Measurements from ENCODE around the gene LRRC56. TPM values are rescaled to one million over a fixed set of nuclear protein-coding genes. Genes with fewer than 3 reads are reported as not detected.

The LRRC56 gene
- total and polyA plus RNA-seq, 2 experiments from 2014 or later: 2.5 to 4.5 TPM

DNA sequence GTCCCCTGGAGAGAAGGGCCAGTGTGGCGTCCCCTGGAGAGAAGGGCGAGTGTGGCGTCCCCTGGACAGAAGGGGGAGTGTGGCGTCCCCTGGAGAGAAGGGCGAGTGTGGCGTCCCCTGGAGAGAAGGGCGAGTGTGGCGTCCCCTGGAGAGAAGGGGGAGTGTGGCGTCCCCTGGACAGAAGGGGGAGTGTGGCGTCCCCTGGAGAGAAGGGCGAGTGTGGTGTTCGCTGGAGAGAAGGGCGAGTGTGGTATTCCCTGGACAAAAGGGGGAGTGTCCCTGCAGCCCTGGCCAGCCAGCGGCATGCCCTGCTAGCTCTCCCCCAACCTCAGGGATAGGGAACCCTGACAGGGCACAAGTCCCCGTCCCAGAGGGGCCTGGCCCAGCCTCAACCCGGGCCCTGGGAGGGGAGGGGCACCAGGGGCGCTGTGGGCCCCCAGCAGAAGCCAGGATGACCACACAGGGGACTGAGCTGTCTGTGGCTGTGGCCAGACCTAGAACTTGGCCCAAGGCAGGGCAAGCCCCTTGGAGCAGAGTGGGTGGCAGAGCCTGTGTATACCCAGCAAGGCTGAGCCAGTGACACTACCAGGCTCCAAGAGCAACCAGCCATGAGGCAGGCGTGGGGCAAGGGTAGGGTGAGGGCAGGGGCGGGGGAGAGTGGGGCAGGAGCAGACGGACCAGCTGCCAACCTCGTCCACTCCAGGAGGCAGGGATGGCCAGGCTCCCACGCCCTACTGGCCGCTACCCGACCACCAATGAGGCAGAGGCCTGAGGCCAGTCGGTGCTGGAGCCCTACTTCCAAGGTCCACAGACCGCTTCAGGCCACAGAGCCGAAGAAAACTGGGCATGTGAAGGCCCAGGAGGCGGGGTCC is 6.1 kb upstream of the LRRC56 start:
- H3K9me3 ChIP-seq (ENCODE audit: low read depth): no peaks in the 10 kb centered on the region
- no peak for DNase-seq (ENCODE audit: low read depth in 1 of 2, low spot score in 1 of 2)
- H3K36me3 ChIP-seq: peaks cover 7% of the 10 kb centered on the region
- TF ChIP-seq CTCF (IDR thresholded peaks at IDR 0.05; ENCODE audit: low read depth, low read length): no peak
- H3K4me1 ChIP-seq (ENCODE audit: low read depth): peaks cover 6% of the 10 kb centered on the region
- no peak overlapping the region for H3K4me3 ChIP-seq
- H3K27me3 ChIP-seq: no peaks in the 10 kb centered on the region
- no peak overlapping the region for H3K27ac ChIP-seq

DNA sequence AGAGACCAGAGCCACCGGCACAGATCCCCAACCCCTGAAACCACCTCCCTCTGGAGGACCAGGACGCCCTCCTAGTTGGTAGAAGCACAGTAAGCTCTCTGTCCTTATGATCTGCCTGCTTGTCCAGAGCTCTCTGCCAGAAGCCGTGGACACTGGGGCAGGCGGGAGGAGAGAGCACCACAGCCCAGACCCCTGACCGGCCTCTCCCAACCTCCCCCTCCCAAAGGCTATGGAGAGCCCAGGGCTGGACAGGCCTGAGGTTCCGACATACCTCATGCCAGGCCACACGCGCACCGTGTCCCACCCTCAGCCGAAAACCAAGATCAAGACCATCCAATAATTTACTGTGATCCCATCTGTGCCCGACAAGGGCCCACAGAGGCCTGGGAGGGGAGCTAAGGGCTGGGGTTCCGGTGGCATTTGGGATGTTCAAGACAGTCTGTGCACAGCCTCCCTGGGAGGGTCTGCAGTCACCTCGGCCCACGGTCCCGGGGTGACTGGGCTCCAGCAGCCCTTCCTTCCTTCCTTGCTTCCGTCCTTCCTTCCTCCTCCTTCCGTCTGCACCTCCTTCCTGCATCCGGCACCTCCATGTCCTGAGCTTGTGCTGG is 5.3 kb upstream of the LRRC56 start:
- no peaks in the 10 kb centered on the region for H3K9me3 ChIP-seq (ENCODE audit: low read depth)
- H3K27ac ChIP-seq: no peak overlapping the region
- no peak overlapping the region for H3K4me3 ChIP-seq
- peaks cover 7% of the 10 kb centered on the region for H3K36me3 ChIP-seq
- H3K27me3 ChIP-seq: no peaks in the 10 kb centered on the region
- DNase-seq (ENCODE audit: low read depth in 1 of 2, low spot score in 1 of 2): no peak
- TF ChIP-seq CTCF (IDR thresholded peaks at IDR 0.05; ENCODE audit: low read depth, low read length): no peak
- peaks cover 6% of the 10 kb centered on the region for H3K4me1 ChIP-seq (ENCODE audit: low read depth)

- Histone ChIP-seq H3K27ac (no peak overlapping the region), H3K4me1 (ENCODE audit: low read depth) (peaks cover 8% of the 10 kb centered on the region), H3K36me3 (peaks cover 7% of the 10 kb centered on the region), H3K27me3 (no peaks in the 10 kb centered on the region), H3K9me3 (ENCODE audit: low read depth) (no peaks in the 10 kb centered on the region), H3K4me3 (no peak overlapping the region)
- no peak for TF ChIP-seq CTCF (IDR thresholded peaks at IDR 0.05; ENCODE audit: low read depth, low read length)
- no peak for DNase-seq (ENCODE audit: low read depth in 1 of 2, low spot score in 1 of 2)
Measured at GRCh38 chr11:532527-532985, 4.8 kb upstream of the LRRC56 start.

- Histone ChIP-seq H3K27me3 (no peaks in the 10 kb centered on the region), H3K27ac (no peak overlapping the region), H3K4me1 (ENCODE audit: low read depth) (peaks cover 12% of the 10 kb centered on the region), H3K4me3 (no peak overlapping the region), H3K36me3 (peaks cover 7% of the 10 kb centered on the region), H3K9me3 (ENCODE audit: low read depth) (no peaks in the 10 kb centered on the region)
- DNase-seq (ENCODE audit: low read depth in 1 of 2, low spot score in 1 of 2): no peak
- TF ChIP-seq CTCF (IDR thresholded peaks at IDR 0.05; ENCODE audit: low read depth, low read length): no peak
Measured at GRCh38 chr11:532986-533585, 4.2 kb upstream of the LRRC56 start.

DNA sequence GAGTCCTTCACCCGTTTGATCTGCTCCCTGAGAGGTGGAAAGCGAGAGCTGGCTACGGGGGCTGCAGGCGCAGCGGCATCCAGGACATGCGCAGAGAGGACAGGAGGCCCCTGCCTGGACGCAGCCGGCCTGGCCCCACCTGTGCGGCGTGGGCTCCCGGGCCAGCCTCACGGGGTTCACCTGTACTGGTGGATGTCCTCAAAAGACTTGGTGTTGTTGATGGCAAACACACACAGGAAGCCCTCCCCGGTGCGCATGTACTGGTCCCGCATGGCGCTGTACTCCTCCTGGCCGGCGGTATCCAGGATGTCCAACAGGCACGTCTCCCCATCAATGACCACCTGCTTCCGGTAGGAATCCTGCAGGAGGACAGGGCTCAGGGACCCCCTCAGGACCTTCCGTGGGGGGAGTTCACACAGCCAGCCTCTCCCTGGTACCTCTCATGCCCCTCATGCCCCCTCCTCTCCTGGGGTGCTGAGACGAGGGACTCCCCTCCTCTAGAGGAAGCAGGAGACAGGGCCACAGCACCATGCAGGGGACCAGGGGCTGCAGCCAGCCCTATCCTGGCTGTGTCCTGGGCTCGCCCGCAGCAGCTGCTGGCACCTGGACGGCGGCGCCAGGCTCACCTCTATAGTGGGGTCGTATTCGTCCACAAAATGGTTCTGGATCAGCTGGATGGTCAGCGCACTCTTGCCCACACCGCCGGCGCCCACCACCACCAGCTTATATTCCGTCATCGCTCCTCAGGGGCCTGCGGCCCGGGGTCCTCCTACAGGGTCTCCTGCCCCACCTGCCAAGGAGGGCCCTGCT is 3.5 kb upstream of the LRRC56 start:
- DNase-seq (ENCODE audit: low read depth in 1 of 2, low spot score in 1 of 2): no peak
- Histone ChIP-seq H3K36me3 (peaks cover 7% of the 10 kb centered on the region), H3K4me3 (peak overlapping the region; percentile 98), H3K27me3 (no peaks in the 10 kb centered on the region), H3K27ac (no peak overlapping the region), H3K4me1 (ENCODE audit: low read depth) (peaks cover 12% of the 10 kb centered on the region), H3K9me3 (ENCODE audit: low read depth) (no peaks in the 10 kb centered on the region)
- no peak for TF ChIP-seq CTCF (IDR thresholded peaks at IDR 0.05; ENCODE audit: low read depth, low read length)

Data from cardiac muscle cell (in vitro differentiated cells and primary cell).